ENCODE data around the gene CCDC59.

DNA sequence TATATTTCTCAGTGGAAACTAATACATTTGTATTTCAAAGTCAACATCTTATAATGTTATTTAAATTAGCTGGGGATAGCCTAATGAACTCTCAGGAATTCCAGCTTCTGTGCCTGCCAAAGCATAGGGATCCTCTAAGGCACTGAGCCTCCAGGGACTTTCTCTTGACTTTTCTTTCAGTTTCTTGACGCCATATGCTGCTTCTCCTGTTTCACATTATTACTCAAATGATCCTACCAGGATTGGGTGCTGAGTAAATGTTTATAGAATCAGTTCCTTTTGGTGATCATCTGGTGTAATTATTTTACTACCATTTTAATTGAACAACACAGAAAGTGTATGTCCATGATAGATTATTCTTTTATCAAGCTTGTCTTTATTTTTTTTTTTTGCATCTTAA lies 8.0 kb upstream of the CCDC59 start:
- no peak for TF ChIP-seq POLR2A (IDR thresholded peaks at IDR 0.05)
- TF ChIP-seq, protein P1, sequence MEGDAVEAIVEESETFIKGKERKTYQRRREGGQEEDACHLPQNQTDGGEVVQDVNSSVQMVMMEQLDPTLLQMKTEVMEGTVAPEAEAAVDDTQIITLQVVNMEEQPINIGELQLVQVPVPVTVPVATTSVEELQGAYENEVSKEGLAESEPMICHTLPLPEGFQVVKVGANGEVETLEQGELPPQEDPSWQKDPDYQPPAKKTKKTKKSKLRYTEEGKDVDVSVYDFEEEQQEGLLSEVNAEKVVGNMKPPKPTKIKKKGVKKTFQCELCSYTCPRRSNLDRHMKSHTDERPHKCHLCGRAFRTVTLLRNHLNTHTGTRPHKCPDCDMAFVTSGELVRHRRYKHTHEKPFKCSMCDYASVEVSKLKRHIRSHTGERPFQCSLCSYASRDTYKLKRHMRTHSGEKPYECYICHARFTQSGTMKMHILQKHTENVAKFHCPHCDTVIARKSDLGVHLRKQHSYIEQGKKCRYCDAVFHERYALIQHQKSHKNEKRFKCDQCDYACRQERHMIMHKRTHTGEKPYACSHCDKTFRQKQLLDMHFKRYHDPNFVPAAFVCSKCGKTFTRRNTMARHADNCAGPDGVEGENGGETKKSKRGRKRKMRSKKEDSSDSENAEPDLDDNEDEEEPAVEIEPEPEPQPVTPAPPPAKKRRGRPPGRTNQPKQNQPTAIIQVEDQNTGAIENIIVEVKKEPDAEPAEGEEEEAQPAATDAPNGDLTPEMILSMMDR (IDR thresholded peaks at IDR 0.05): no peak

All from esophagus squamous epithelium (tissue), 4 donors.